ENCODE data around the gene PSAPL1.

GRCh38 chr4:7472442-7473013 is 37.8 kb upstream of the PSAPL1 start:
- TF ChIP-seq CTCF (IDR thresholded peaks at IDR 0.05), result no peak
- TF ChIP-seq POLR2AphosphoS5 (IDR thresholded peaks at IDR 0.05), result no peak
- no peak for TF ChIP-seq EP300 (IDR thresholded peaks at IDR 0.05; ENCODE audit: low read depth)
